HEK293 (cell line): Measurements from ENCODE around the gene KRT39.

ENCODE experiments used
- CTCF ChIA-PET: fragments of 350-600 bp; formaldehyde crosslinking; extraction: SDS; loops from one replicate; lab custom pipeline; 2021; ENCODE audit warnings: antibody characterized with exemption; lab: Yijun Ruan, JAX
- POLR2A ChIA-PET: fragments of 300-600 bp; formaldehyde crosslinking; extraction: SDS; loops from one replicate; lab custom pipeline; 2020; ENCODE audit warnings: antibody characterized with exemption, inconsistent platforms; lab: Yijun Ruan, JAX
- H3K27ac ChIP-seq: fragments of 200-500 bp; sonication (Bioruptor generic); 2 replicates; pipeline ENCODE4 v1.5.1; 2014; ENCODE audit warnings: low read depth, low read length, control low read depth, inconsistent platforms; ENCODE audit errors: extremely low read depth
- H3K36me3 ChIP-seq, 2 experiments: fragments of 200-500 bp in 1 of 2; sonication (Bioruptor generic) in 1 of 2; 1 replicate in 1 of 2; 2 replicates in 1 of 2; pipeline ENCODE4 v1.5.1; 2014 to 2017; ENCODE audit warnings: inconsistent platforms in 2 of 2, low read length in 2 of 2; ENCODE audit not compliant: control insufficient read depth in 2 of 2, insufficient read depth in 1 of 2
- H3K4me1 ChIP-seq: fragments of 200-500 bp; sonication (Bioruptor generic); 2 replicates; pipeline ENCODE4 v1.5.1; 2014; ENCODE audit warnings: mild to moderate bottlenecking, low read length, inconsistent platforms; ENCODE audit not compliant: control insufficient read depth, insufficient read depth
- H3K4me3 ChIP-seq: 2 replicates; pipeline ENCODE4 v1.5.1; 2011; ENCODE audit warnings: low read depth, mild to moderate bottlenecking, control low read depth, low read length, moderate library complexity
- H3K9me3 ChIP-seq: fragments of 200-500 bp; sonication (Bioruptor generic); 2 replicates; pipeline ENCODE4 v1.5.1; 2014; ENCODE audit warnings: low read depth, low read length, inconsistent platforms; ENCODE audit not compliant: control insufficient read depth, insufficient read depth
- GFI1B ChIP-seq: fragments of 450-650 bp; formaldehyde crosslinking; IDR thresholded peaks from 2 replicates; pipeline ENCODE4 v1.5.1; 2016; ENCODE audit warnings: missing biosample characterization, missing genetic modification characterization
- IKZF3 ChIP-seq: fragments of 450-650 bp; IDR thresholded peaks from 2 replicates; pipeline ENCODE4 v1.5.0; 2018; ENCODE audit warnings: missing biosample characterization, mild to moderate bottlenecking, missing genetic modification characterization, moderate library complexity
- PRDM1 ChIP-seq: fragments of 450-650 bp; formaldehyde crosslinking; IDR thresholded peaks from 2 replicates; pipeline ENCODE4; 2016; ENCODE audit warnings: missing biosample characterization, missing genetic modification characterization
- PRDM2 ChIP-seq: fragments of 450-650 bp; formaldehyde crosslinking; IDR thresholded peaks from 2 replicates; pipeline ENCODE4 v1.5.1; 2016; ENCODE audit warnings: missing biosample characterization, missing genetic modification characterization, borderline replicate concordance
- TRIM28 ChIP-seq: IDR thresholded peaks from 2 replicates; pipeline ENCODE4 v1.6.1; 2011; ENCODE audit warnings: low read length, control low read depth, borderline replicate concordance
- ZBTB6 ChIP-seq: fragments of 450-650 bp; formaldehyde crosslinking; IDR thresholded peaks from 2 replicates; pipeline ENCODE4 v1.5.1; 2017; ENCODE audit warnings: missing biosample characterization, missing genetic modification characterization
- ZFP41 ChIP-seq: fragments of 450-650 bp; formaldehyde crosslinking; IDR thresholded peaks from 2 replicates; pipeline ENCODE4 v1.5.1; 2016; ENCODE audit warnings: missing biosample characterization, missing genetic modification characterization, borderline replicate concordance
- ZNF133 ChIP-seq: fragments of 450-650 bp; formaldehyde crosslinking; IDR thresholded peaks from 2 replicates; pipeline ENCODE4 v1.5.1; 2016; ENCODE audit warnings: missing biosample characterization, missing genetic modification characterization
- ZNF157 ChIP-seq: fragments of 450-650 bp; formaldehyde crosslinking; IDR thresholded peaks from 2 replicates; pipeline ENCODE4 v1.5.1; 2016; ENCODE audit warnings: missing biosample characterization, missing genetic modification characterization
- ZNF18 ChIP-seq: fragments of 450-650 bp; formaldehyde crosslinking; IDR thresholded peaks from 2 replicates; pipeline ENCODE4 v1.5.1; 2016; ENCODE audit warnings: missing biosample characterization, missing genetic modification characterization
- ZNF2 ChIP-seq: fragments of 450-650 bp; formaldehyde crosslinking; IDR thresholded peaks from 2 replicates; pipeline ENCODE4 v1.5.1; 2016; ENCODE audit warnings: missing biosample characterization, missing genetic modification characterization
- ZNF274 ChIP-seq, 2 experiments: fragments of 200-500 bp in 1 of 2; fragments of 450-650 bp in 1 of 2; sonication (Bioruptor generic) in 1 of 2; formaldehyde crosslinking in 1 of 2; IDR thresholded peaks; 2 replicates each; pipeline versions ENCODE4 v1.5.1 to v1.6.1; 2014 to 2016; ENCODE audit warnings: borderline replicate concordance in 1 of 2, inconsistent platforms in 1 of 2, low read length in 1 of 2, missing biosample characterization in 1 of 2, missing genetic modification characterization in 1 of 2
- ZNF37A ChIP-seq: fragments of 450-650 bp; IDR thresholded peaks from 2 replicates; pipeline ENCODE4 v1.5.1; 2018; ENCODE audit warnings: missing biosample characterization, missing genetic modification characterization
- ZNF555 ChIP-seq: fragments of 450-650 bp; formaldehyde crosslinking; conservative IDR thresholded peaks from 2 replicates; pipeline ENCODE4 v1.5.1; 2017; ENCODE audit warnings: missing biosample characterization, mild to moderate bottlenecking, missing genetic modification characterization, inconsistent platforms
- ZNF621 ChIP-seq: fragments of 450-650 bp; formaldehyde crosslinking; IDR thresholded peaks from 2 replicates; pipeline ENCODE4 v1.5.1; 2017; ENCODE audit warnings: missing biosample characterization, missing genetic modification characterization
- ZNF660 ChIP-seq: fragments of 450-650 bp; IDR thresholded peaks from 2 replicates; pipeline ENCODE4 v1.5.1; 2018; ENCODE audit warnings: missing biosample characterization, mild to moderate bottlenecking, missing genetic modification characterization

Gene KRT39

GRCh38 chr17:40956401-40957254, 10.1 kb downstream of the KRT39 start:
- no peak for TF ChIP-seq ZNF18 (tag by site-specific recombination)
- no peak for TF ChIP-seq PRDM2
- no peak for TF ChIP-seq ZNF274 (IDR thresholded peaks at IDR 0.05; ENCODE audit: low read length)
- TF ChIP-seq ZNF274 (tag by site-specific recombination; IDR thresholded peaks at IDR 0.05; ENCODE audit: borderline replicate concordance) = no peak
- TF ChIP-seq PRDM1 (tag by site-specific recombination) = no peak
- no peak for TF ChIP-seq ZNF555 (tag by site-specific recombination)
- no peak for TF ChIP-seq TRIM28
- no peak for TF ChIP-seq ZNF133 (tag by site-specific recombination)
- no peak for TF ChIP-seq ZNF621
- TF ChIP-seq ZBTB6 (tag by site-specific recombination) = no peak
- TF ChIP-seq IKZF3 (tag by site-specific recombination) = no peak
- no peak for TF ChIP-seq GFI1B (tag by site-specific recombination)
- TF ChIP-seq ZFP41 (tag by site-specific recombination) = no peak
- ChIA-PET CTCF (interaction anchor here (0.6 to 1.2 kb wide), 5 partner anchors 28 to 593 kb away, joined by 3 to 4 read pairs (median 3); no protein-coding TSS in a partner anchor), POLR2A (no interaction called here)
- Histone ChIP-seq H3K4me3 (no peak overlapping the region), H3K4me1 (no peaks in the 10 kb centered on the region), H3K36me3 (no peaks in the 10 kb centered on the region), H3K27ac (no peak overlapping the region), H3K9me3 (no peaks in the 10 kb centered on the region)

GRCh38 chr17:40953881-40954280, 12.9 kb downstream of the KRT39 start:
- CTCF ChIA-PET = interaction anchor here (0.7 kb wide), 1 partner anchor 67 kb away, joined by 5 read pairs; no protein-coding TSS in a partner anchor
- POLR2A ChIA-PET = no interaction called here
- H3K27ac ChIP-seq = no peak overlapping the region
- H3K36me3 ChIP-seq = no peaks in the 10 kb centered on the region
- no peaks in the 10 kb centered on the region for H3K9me3 ChIP-seq
- no peak overlapping the region for H3K4me3 ChIP-seq
- TF ChIP-seq ZNF660 (no peak), ZNF37A (no peak), ZNF2 (tag by site-specific recombination) (no peak), ZNF157 (tag by site-specific recombination) (no peak)
- H3K4me1 ChIP-seq = no peaks in the 10 kb centered on the region
